Ishikawa (cell line): ENCODE results near the gene ABHD2.

Experiments
- CEBPB ChIP-seq: IDR thresholded peaks from 2 replicates; pipeline ENCODE4 v1.6.1; 2012
- CREB1 ChIP-seq: IDR thresholded peaks from 2 replicates; pipeline ENCODE4 v1.6.1; 2012; ENCODE audit warnings: low read depth
- EGR1 ChIP-seq: IDR thresholded peaks from 2 replicates; pipeline ENCODE4 v1.6.1; 2012
- EP300 ChIP-seq: IDR thresholded peaks from 2 replicates; pipeline ENCODE4 v1.6.1; 2012; ENCODE audit warnings: borderline replicate concordance
- FOXM1 ChIP-seq: IDR thresholded peaks from 2 replicates; pipeline ENCODE4 v1.6.1; 2012; ENCODE audit warnings: low read depth, borderline replicate concordance
- MAX ChIP-seq: IDR thresholded peaks from 2 replicates; pipeline ENCODE4 v1.6.1; 2012
- NFIC ChIP-seq: IDR thresholded peaks from 2 replicates; pipeline ENCODE4 v1.6.1; 2012
- RAD21 ChIP-seq: IDR thresholded peaks from 2 replicates; pipeline ENCODE4 v1.6.1; 2012; ENCODE audit warnings: low read depth
- REST ChIP-seq: IDR thresholded peaks from 2 replicates; pipeline ENCODE4 v1.6.1; 2012; ENCODE audit warnings: low read depth, mild to moderate bottlenecking
- TAF1 ChIP-seq: IDR thresholded peaks from 2 replicates; pipeline ENCODE4 v1.6.1; 2012; ENCODE audit warnings: low read depth, mild to moderate bottlenecking
- TCF12 ChIP-seq: IDR thresholded peaks from 2 replicates; pipeline ENCODE4 v1.6.1; 2012; ENCODE audit warnings: low read depth
- TEAD4 ChIP-seq: IDR thresholded peaks from 2 replicates; pipeline ENCODE4 v1.6.1; 2012
- USF1 ChIP-seq: IDR thresholded peaks from 2 replicates; pipeline ENCODE4 v1.6.1; 2012
- YY1 ChIP-seq: IDR thresholded peaks from 2 replicates; pipeline ENCODE4 v1.6.1; 2012; ENCODE audit warnings: low read depth
- ZBTB7A ChIP-seq: IDR thresholded peaks from 2 replicates; pipeline ENCODE4 v1.6.1; 2012; ENCODE audit warnings: low read depth

ABHD2 gene

GRCh38 chr15:89130201-89130600, 41.9 kb downstream of the ABHD2 start:
- TF ChIP-seq REST (no peak), TAF1 (no peak), CREB1 (no peak), EGR1 (no peak), RAD21 (no peak), FOXM1 (no peak), EP300 (no peak), CEBPB (no peak), TCF12 (no peak), NFIC (no peak), USF1 (no peak), TEAD4 (no peak), MAX (no peak), YY1 (no peak), ZBTB7A (no peak)

- TF ChIP-seq REST (no peak), CREB1 (no peak), ZBTB7A (no peak)
Observed at GRCh38 chr15:89131731-89132130, 43.5 kb downstream of the ABHD2 start.

- TF ChIP-seq MAX (no peak), RAD21 (no peak), REST (no peak), USF1 (no peak), YY1 (no peak), EGR1 (no peak), NFIC (no peak), TAF1 (no peak), CREB1 (no peak)
Observed at GRCh38 chr15:89132611-89133507, 44.6 kb downstream of the ABHD2 start.

- TF ChIP-seq ZBTB7A (no peak), USF1 (no peak), MAX (no peak), EGR1 (no peak), RAD21 (no peak), NFIC (no peak), TAF1 (no peak), TCF12 (no peak), CEBPB (no peak), FOXM1 (no peak), TEAD4 (no peak), CREB1 (no peak), YY1 (no peak), REST (no peak), EP300 (no peak)
Observed at GRCh38 chr15:89136078-89136806, 48.0 kb downstream of the ABHD2 start.
